Renal cortical epithelial cell (primary cell): ENCODE measurements around the gene WASF2. TPM values are rescaled to one million over a fixed set of nuclear protein-coding genes. Genes with fewer than 3 reads are reported as not detected.
"Not testable (repeated sequence)": the region's sequence is repeated elsewhere in the genome, so short reads cannot be mapped to it uniquely, and the experiment has no call there.

Source experiments
- DNase-seq: peaks from one replicate; pipeline ENCODE4 v3.0.0-alpha.2; 2011; ENCODE audit warnings: low read depth
- total RNA-seq: library from RNA; depleted of rRNA; stranded (reverse); fragments of >200 nt; gene quantifications from 2 replicates; pipeline ENCODE4 v1.2.3, GENCODE V29; 2014

WASF2 gene
- total RNA-seq, 1 donor from 2014 or later, result 48.0 TPM

- no peak for DNase-seq
Observed at GRCh38 chr1:27454610-27455009, 35.4 kb downstream of the WASF2 start.

- DNase-seq, result no peak
Observed at GRCh38 chr1:27451343-27451742, 38.6 kb downstream of the WASF2 start.

GRCh38 chr1:27448982-27449381 lies 41.0 kb downstream of the WASF2 start:
- DNase-seq, result no peak

- no peak for DNase-seq
Observed at GRCh38 chr1:27447883-27448282, 42.1 kb downstream of the WASF2 start.

- DNase-seq, result no peak
Observed at GRCh38 chr1:27447399-27447798, 42.6 kb downstream of the WASF2 start.

GRCh38 chr1:27446496-27447020 lies 43.4 kb downstream of the WASF2 start:
- DNase-seq, result no peak

GRCh38 chr1:27445177-27445936 lies 44.6 kb downstream of the WASF2 start:
- no peak for DNase-seq

GRCh38 chr1:27444632-27445031 lies 45.3 kb downstream of the WASF2 start:
- no peak for DNase-seq

GRCh38 chr1:27439150-27439549 lies 50.8 kb downstream of the WASF2 start:
- no peak for DNase-seq

- no peak for DNase-seq
Observed at GRCh38 chr1:27438621-27439061, 51.3 kb downstream of the WASF2 start.

- peak; percentile 86 for DNase-seq
Observed at GRCh38 chr1:27436204-27437159, 53.5 kb downstream of the WASF2 start.

GRCh38 chr1:27435566-27436203 lies 54.3 kb downstream of the WASF2 start:
- DNase-seq, result no peak

GRCh38 chr1:27433706-27434105 lies 56.3 kb downstream of the WASF2 start:
- no peak for DNase-seq

GRCh38 chr1:27432725-27433124 lies 57.2 kb downstream of the WASF2 start:
- DNase-seq, result not testable (repeated sequence)

- no peak for DNase-seq
Observed at GRCh38 chr1:27431601-27431940, 58.4 kb downstream of the WASF2 start.

GRCh38 chr1:27430903-27431600 lies 58.9 kb downstream of the WASF2 start:
- no peak for DNase-seq

- no peak for DNase-seq
Observed at GRCh38 chr1:27429029-27429425, 60.9 kb downstream of the WASF2 start.

- peak; percentile 80 for DNase-seq
Observed at GRCh38 chr1:27428316-27429028, 61.5 kb downstream of the WASF2 start.

GRCh38 chr1:27427816-27428315 lies 62.1 kb downstream of the WASF2 start:
- DNase-seq, result no peak

GRCh38 chr1:27427329-27427728 lies 62.6 kb downstream of the WASF2 start:
- no peak for DNase-seq

- no peak for DNase-seq
Observed at GRCh38 chr1:27423709-27424108, 66.3 kb downstream of the WASF2 start.
